Karpas-422 (cell line): Measurements from ENCODE around the gene POU6F2. TPM values are rescaled to one million over a fixed set of nuclear protein-coding genes. Genes with fewer than 3 reads are reported as not detected.

Experiments used
- DNase-seq: peaks from one replicate; pipeline ENCODE4 v3.0.0-alpha.2; 2015
- H2AFZ ChIP-seq: fragments of 200-600 bp; sonication (generic); 2 replicates; pipeline ENCODE4 v1.6.1; 2014; ENCODE audit warnings: antibody characterized with exemption, low read length, mixed read lengths
- H3K27ac ChIP-seq: fragments of 200-600 bp; sonication (generic); 2 replicates; pipeline ENCODE4 v1.5.1; 2014; ENCODE audit warnings: mild to moderate bottlenecking, low read length, moderate library complexity
- H3K27me3 ChIP-seq: fragments of 200-600 bp; sonication (generic); 2 replicates; pipeline ENCODE4 v1.6.1; 2014; ENCODE audit warnings: low read length, mixed read lengths
- H3K36me3 ChIP-seq: fragments of 200-600 bp; sonication (generic); 2 replicates; pipeline ENCODE4 v1.6.1; 2014; ENCODE audit warnings: low read length, mixed read lengths; ENCODE audit not compliant: insufficient read depth
- H3K4me1 ChIP-seq: fragments of 200-600 bp; sonication (generic); 2 replicates; pipeline ENCODE4 v1.6.1; 2014; ENCODE audit warnings: mild to moderate bottlenecking, low read length, mixed read lengths
- H3K4me2 ChIP-seq: fragments of 200-600 bp; sonication (generic); 2 replicates; pipeline ENCODE4 v1.6.1; 2014; ENCODE audit warnings: low read length, low read depth, mild to moderate bottlenecking; ENCODE audit not compliant: poor library complexity, severe bottlenecking
- H3K4me3 ChIP-seq: fragments of 200-600 bp; sonication (generic); 2 replicates; pipeline ENCODE4 v1.5.1; 2014; ENCODE audit warnings: mild to moderate bottlenecking, antibody characterized with exemption, low read length, mixed read lengths
- H3K79me2 ChIP-seq: fragments of 200-600 bp; sonication (generic); 2 replicates; pipeline ENCODE4 v1.6.1; 2014; ENCODE audit warnings: mild to moderate bottlenecking, low read length, mixed read lengths
- H3K9ac ChIP-seq: fragments of 200-600 bp; sonication (generic); 2 replicates; pipeline ENCODE4 v1.6.0; 2014; ENCODE audit warnings: low read length
- H3K9me2 ChIP-seq: fragments of 200-600 bp; sonication (generic), shearing (Covaris generic); replicated peaks from 2 replicates; pipeline ENCODE4 v1.6.0; 2014; ENCODE audit warnings: mild to moderate bottlenecking, low read length, moderate library complexity; ENCODE audit not compliant: insufficient read depth
- H3K9me3 ChIP-seq: fragments of 300-700, 200-600 bp; sonication (generic); 2 replicates; pipeline ENCODE4 v1.6.1; 2014; ENCODE audit warnings: low read length, mixed read lengths
- H4K20me1 ChIP-seq: fragments of 200-600 bp; sonication (generic); 2 replicates; pipeline ENCODE4 v1.6.1; 2014; ENCODE audit warnings: mild to moderate bottlenecking, antibody characterized with exemption, low read length, low read depth; ENCODE audit not compliant: insufficient read depth
- total RNA-seq: library from RNA; depleted of rRNA; stranded (reverse); fragments of >200 nt; shearing (Covaris generic); gene quantifications from 2 replicates; pipeline ENCODE4 v1.2.3, GENCODE V29; 2014; ENCODE audit warnings: low replicate concordance

Gene POU6F2
- total RNA-seq, 1 experiment from 2014 or later = not detected

DNA sequence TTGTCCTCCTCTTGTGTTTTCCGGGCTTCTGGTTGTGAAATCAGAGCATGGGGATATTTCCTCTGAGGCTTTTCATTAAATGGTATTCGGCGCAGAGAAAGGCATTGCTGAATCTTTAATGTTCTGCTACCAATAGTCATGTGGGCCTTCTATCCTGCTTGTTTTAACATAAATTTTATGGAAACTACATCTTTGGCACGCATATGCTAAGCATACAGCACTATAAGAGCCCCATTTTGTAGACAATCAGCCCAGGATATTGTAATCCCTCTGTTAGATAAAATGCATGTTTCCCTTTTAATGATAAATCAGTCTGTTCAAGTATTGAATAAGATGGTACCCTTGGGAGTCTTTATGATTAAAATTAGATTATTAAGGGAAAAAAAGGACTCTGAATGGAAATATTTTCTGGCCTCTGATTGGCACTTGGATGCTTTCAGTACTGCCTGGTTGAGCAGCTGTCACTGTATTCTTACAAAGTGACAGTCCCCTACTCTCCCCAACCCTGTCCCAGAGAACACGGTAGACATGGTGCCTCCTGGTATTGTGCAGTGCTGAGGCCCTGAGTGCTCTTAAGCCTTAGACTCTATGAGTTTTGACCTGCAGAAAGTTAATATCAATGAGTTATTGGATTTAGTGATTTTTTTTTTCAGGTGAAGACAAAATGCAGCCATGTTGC lies 256.3 kb downstream of the POU6F2 start:
- Histone ChIP-seq H3K9ac (no peak overlapping the region), H3K4me1 (no peaks in the 10 kb centered on the region), H2AFZ (no peak overlapping the region), H4K20me1 (no peaks in the 10 kb centered on the region), H3K36me3 (no peaks in the 10 kb centered on the region), H3K27ac (no peak overlapping the region), H3K79me2 (no peaks in the 10 kb centered on the region), H3K9me2 (no peaks in the 10 kb centered on the region), H3K4me3 (no peak overlapping the region), H3K9me3 (no peaks in the 10 kb centered on the region), H3K4me2 (no peak overlapping the region), H3K27me3 (no peaks in the 10 kb centered on the region)
- no peak for DNase-seq

GRCh38 chr7:39238234-39238869 lies 260.6 kb downstream of the POU6F2 start:
- no peaks in the 10 kb centered on the region for H3K9me3 ChIP-seq
- H3K79me2 ChIP-seq = no peaks in the 10 kb centered on the region
- no peak overlapping the region for H3K9ac ChIP-seq
- H3K9me2 ChIP-seq = no peaks in the 10 kb centered on the region
- H3K4me3 ChIP-seq = no peak overlapping the region
- H3K36me3 ChIP-seq = no peaks in the 10 kb centered on the region
- no peaks in the 10 kb centered on the region for H4K20me1 ChIP-seq
- no peak overlapping the region for H3K27ac ChIP-seq
- no peak overlapping the region for H3K4me2 ChIP-seq
- H3K27me3 ChIP-seq = no peaks in the 10 kb centered on the region
- H2AFZ ChIP-seq = no peak overlapping the region
- H3K4me1 ChIP-seq = no peaks in the 10 kb centered on the region
- no peak for DNase-seq

DNA sequence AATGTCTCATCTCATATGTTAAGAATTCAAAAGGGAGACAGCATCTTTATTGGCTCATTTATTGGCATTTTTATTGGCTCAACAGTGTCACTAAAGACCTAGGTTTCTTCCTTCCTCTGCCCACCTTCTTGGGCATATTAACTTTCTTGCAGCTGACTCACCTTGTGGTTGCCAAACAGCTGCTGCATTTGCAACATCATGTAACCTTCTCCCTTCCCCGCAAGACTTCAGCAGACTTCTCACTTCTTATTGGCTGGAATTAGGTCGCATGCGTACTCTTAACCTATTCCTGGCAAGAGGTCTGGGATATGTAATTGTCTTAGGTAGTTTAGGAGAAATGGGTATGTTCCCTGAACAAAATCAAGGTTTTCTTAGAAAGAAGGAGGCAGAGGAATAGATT lies 263.2 kb downstream of the POU6F2 start:
- Histone ChIP-seq H3K9ac (no peak overlapping the region), H3K4me3 (no peak overlapping the region)

GRCh38 chr7:39247576-39247975 lies 269.9 kb downstream of the POU6F2 start:
- H4K20me1 ChIP-seq = no peaks in the 10 kb centered on the region
- no peak overlapping the region for H3K27ac ChIP-seq
- no peaks in the 10 kb centered on the region for H3K27me3 ChIP-seq
- DNase-seq = no peak
- no peak overlapping the region for H3K4me3 ChIP-seq
- H3K4me1 ChIP-seq = no peaks in the 10 kb centered on the region
- H2AFZ ChIP-seq = no peak overlapping the region
- no peak overlapping the region for H3K4me2 ChIP-seq
- no peaks in the 10 kb centered on the region for H3K9me3 ChIP-seq
- no peak overlapping the region for H3K9ac ChIP-seq
- no peaks in the 10 kb centered on the region for H3K79me2 ChIP-seq
- H3K36me3 ChIP-seq = no peaks in the 10 kb centered on the region
- H3K9me2 ChIP-seq = no peaks in the 10 kb centered on the region

More for the DNA sequence above, 263.2 kb downstream of the POU6F2 start:
- no peak overlapping the region for H3K4me2 ChIP-seq
- H3K4me1 ChIP-seq = no peaks in the 10 kb centered on the region
- no peaks in the 10 kb centered on the region for H3K36me3 ChIP-seq
- DNase-seq = no peak
- no peaks in the 10 kb centered on the region for H3K79me2 ChIP-seq
- H4K20me1 ChIP-seq = no peaks in the 10 kb centered on the region
- H3K9me3 ChIP-seq = no peaks in the 10 kb centered on the region
- no peak overlapping the region for H2AFZ ChIP-seq
- no peaks in the 10 kb centered on the region for H3K9me2 ChIP-seq
- no peak overlapping the region for H3K27ac ChIP-seq
- H3K27me3 ChIP-seq = no peaks in the 10 kb centered on the region

DNA sequence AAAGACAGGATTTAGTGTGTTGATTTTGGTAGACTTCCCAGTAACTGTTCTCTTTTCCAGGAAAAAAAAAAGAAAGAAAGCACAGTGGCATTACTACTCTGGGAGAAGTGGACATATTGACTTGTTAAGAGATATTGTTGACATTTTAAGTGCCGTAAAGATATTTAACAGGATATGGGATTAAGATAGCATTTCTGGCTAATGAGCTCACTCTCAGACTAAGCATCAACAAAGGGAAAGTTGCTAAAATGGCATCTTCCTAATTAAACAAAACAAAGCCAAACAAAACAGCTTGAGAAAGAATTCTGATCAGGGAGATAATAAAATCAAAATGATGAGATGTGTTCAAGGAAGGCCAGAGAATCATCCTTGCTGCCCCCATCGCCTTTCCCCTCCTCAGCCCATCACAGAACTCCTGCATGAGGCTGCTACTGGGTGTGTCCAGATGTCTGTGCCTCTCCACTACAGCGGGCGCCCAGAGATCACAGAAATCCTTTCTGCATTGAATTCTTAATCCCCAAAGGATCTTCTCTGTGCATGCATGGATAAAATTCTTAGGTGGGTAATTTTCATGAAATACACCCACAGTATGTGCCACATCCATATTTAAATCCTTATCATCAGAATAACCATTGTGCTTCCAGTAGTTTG lies 270.5 kb downstream of the POU6F2 start:
- H4K20me1 ChIP-seq = no peaks in the 10 kb centered on the region
- H3K4me3 ChIP-seq = no peak overlapping the region
- H2AFZ ChIP-seq = no peak overlapping the region
- no peaks in the 10 kb centered on the region for H3K79me2 ChIP-seq
- H3K36me3 ChIP-seq = no peaks in the 10 kb centered on the region
- H3K27me3 ChIP-seq = no peaks in the 10 kb centered on the region
- no peak overlapping the region for H3K9ac ChIP-seq
- DNase-seq = no peak
- no peaks in the 10 kb centered on the region for H3K4me1 ChIP-seq
- H3K9me3 ChIP-seq = no peaks in the 10 kb centered on the region
- H3K9me2 ChIP-seq = no peaks in the 10 kb centered on the region
- no peak overlapping the region for H3K27ac ChIP-seq
- no peak overlapping the region for H3K4me2 ChIP-seq

GRCh38 chr7:39248692-39249090 lies 271.0 kb downstream of the POU6F2 start:
- Histone ChIP-seq H2AFZ (no peak overlapping the region), H3K27me3 (no peaks in the 10 kb centered on the region), H3K4me2 (no peak overlapping the region), H3K4me1 (no peaks in the 10 kb centered on the region), H4K20me1 (no peaks in the 10 kb centered on the region), H3K79me2 (no peaks in the 10 kb centered on the region), H3K9me2 (no peaks in the 10 kb centered on the region), H3K27ac (no peak overlapping the region), H3K4me3 (no peak overlapping the region), H3K36me3 (no peaks in the 10 kb centered on the region), H3K9ac (no peak overlapping the region), H3K9me3 (no peaks in the 10 kb centered on the region)
- DNase-seq = no peak

- no peaks in the 10 kb centered on the region for H3K79me2 ChIP-seq
- no peaks in the 10 kb centered on the region for H3K9me2 ChIP-seq
- H3K27me3 ChIP-seq = no peaks in the 10 kb centered on the region
- DNase-seq = no peak
- H3K36me3 ChIP-seq = no peaks in the 10 kb centered on the region
- no peak overlapping the region for H3K9ac ChIP-seq
- H3K4me1 ChIP-seq = no peaks in the 10 kb centered on the region
- no peak overlapping the region for H3K27ac ChIP-seq
- no peaks in the 10 kb centered on the region for H4K20me1 ChIP-seq
- no peak overlapping the region for H2AFZ ChIP-seq
- no peaks in the 10 kb centered on the region for H3K9me3 ChIP-seq
- H3K4me2 ChIP-seq = no peak overlapping the region
- no peak overlapping the region for H3K4me3 ChIP-seq
Observed at GRCh38 chr7:39249635-39250152, 272.0 kb downstream of the POU6F2 start.

- H3K4me1 ChIP-seq = no peaks in the 10 kb centered on the region
- no peaks in the 10 kb centered on the region for H3K79me2 ChIP-seq
- no peak overlapping the region for H3K4me2 ChIP-seq
- no peak overlapping the region for H2AFZ ChIP-seq
- no peak overlapping the region for H3K4me3 ChIP-seq
- no peaks in the 10 kb centered on the region for H3K9me2 ChIP-seq
- no peaks in the 10 kb centered on the region for H4K20me1 ChIP-seq
- no peak overlapping the region for H3K27ac ChIP-seq
- no peaks in the 10 kb centered on the region for H3K27me3 ChIP-seq
- DNase-seq = no peak
- H3K36me3 ChIP-seq = no peaks in the 10 kb centered on the region
- no peak overlapping the region for H3K9ac ChIP-seq
- no peaks in the 10 kb centered on the region for H3K9me3 ChIP-seq
Observed at GRCh38 chr7:39252916-39253315, 275.2 kb downstream of the POU6F2 start.
